Endodermal cell (in vitro differentiated cells): ENCODE data around the gene DNASE1L1. TPM values are rescaled to one million over a fixed set of nuclear protein-coding genes. Genes with fewer than 3 reads are reported as not detected.

Experiments used
- DNase-seq: peaks from one replicate; pipeline ENCODE4 v3.0.0-alpha.2; 2017
- H3K27ac ChIP-seq: 2 replicates; pipeline ENCODE4 v1.5.1; 2013; ENCODE audit warnings: mild to moderate bottlenecking, low read depth, low read length, moderate library complexity
- H3K27me3 ChIP-seq: 2 replicates; pipeline ENCODE4 v1.6.1; 2013; ENCODE audit warnings: mild to moderate bottlenecking, low read length, moderate library complexity; ENCODE audit not compliant: insufficient read depth, control insufficient read depth, poor library complexity, severe bottlenecking
- H3K36me3 ChIP-seq: 2 replicates; pipeline ENCODE4 v1.7.0; 2013; ENCODE audit warnings: mild to moderate bottlenecking, low read length, moderate library complexity; ENCODE audit not compliant: control insufficient read depth, insufficient read depth
- H3K4me1 ChIP-seq: one replicate; pipeline ENCODE4 v1.7.0; 2013; ENCODE audit warnings: low read length; ENCODE audit not compliant: control insufficient read depth, insufficient read depth
- H3K4me3 ChIP-seq: 2 replicates; pipeline ENCODE4 v1.5.1; 2013; ENCODE audit warnings: mild to moderate bottlenecking, low read length, moderate library complexity
- H3K9ac ChIP-seq: 2 replicates; pipeline ENCODE4 v1.6.1; 2013; ENCODE audit warnings: mild to moderate bottlenecking, low read length, moderate library complexity; ENCODE audit not compliant: poor library complexity, severe bottlenecking; ENCODE audit errors: extremely low read depth
- H3K9me3 ChIP-seq: 2 replicates; pipeline ENCODE4 v1.6.1; 2013; ENCODE audit warnings: mild to moderate bottlenecking, low read length, moderate library complexity; ENCODE audit not compliant: control insufficient read depth
- H3K27ac Mint-ChIP-seq: 2 replicates; pipeline ENCODE4 v1.8.0; 2020; ENCODE audit warnings: mixed read lengths
- H3K27me3 Mint-ChIP-seq: 2 replicates; pipeline ENCODE4 v1.8.0; 2021; ENCODE audit warnings: mild to moderate bottlenecking, mixed read lengths; ENCODE audit not compliant: insufficient read depth
- H3K36me3 Mint-ChIP-seq: 2 replicates; pipeline ENCODE4 v1.8.0; 2020; ENCODE audit warnings: low read depth, mixed read lengths
- H3K4me1 Mint-ChIP-seq: 2 replicates; pipeline ENCODE4 v1.8.0; 2020; ENCODE audit warnings: mixed read lengths
- H3K4me3 Mint-ChIP-seq: 2 replicates; pipeline ENCODE4 v1.8.0; 2020; ENCODE audit warnings: mild to moderate bottlenecking, moderate library complexity, mixed read lengths
- H3K9me3 Mint-ChIP-seq: 2 replicates; pipeline ENCODE4 v1.8.0; 2020; ENCODE audit warnings: mild to moderate bottlenecking, mixed read lengths
- WGBS, 2 experiments: methylation state at CpG; one replicate each; pipeline versions ENCODE4 v1.1.5 to v1.1.7; 2013; ENCODE audit warnings: missing lambda C conversion rate in 2 of 2, mixed read lengths in 1 of 2; ENCODE audit not compliant: insufficient coverage in 1 of 2, insufficient read length in 1 of 2; 5-methylcytosine and 5-hydroxymethylcytosine counted together
- total RNA-seq, 2 donors: library from RNA; stranded (reverse); fragmentation: NEBNext Ultra II Directional in 1 of 2; extraction: Animal tissue kit (Norgen Biotek cat#: 25700) in 1 of 2; gene quantifications; 2 replicates in 1 of 2; 3 replicates in 1 of 2; pipeline ENCODE4 v1.2.1, GENCODE V29; 2021
- TF ChIP-seq, protein P1 (sequence below): fragments of 200-600 bp; sonication (generic); conservative IDR thresholded peaks from 2 replicates; pipeline ENCODE4 v1.5.0; 2021; ENCODE audit warnings: antibody characterized with exemption, mild to moderate bottlenecking

The DNASE1L1 gene
- total RNA-seq, 2 donors from 2014 or later = 13.8 to 17.0 TPM

DNA sequence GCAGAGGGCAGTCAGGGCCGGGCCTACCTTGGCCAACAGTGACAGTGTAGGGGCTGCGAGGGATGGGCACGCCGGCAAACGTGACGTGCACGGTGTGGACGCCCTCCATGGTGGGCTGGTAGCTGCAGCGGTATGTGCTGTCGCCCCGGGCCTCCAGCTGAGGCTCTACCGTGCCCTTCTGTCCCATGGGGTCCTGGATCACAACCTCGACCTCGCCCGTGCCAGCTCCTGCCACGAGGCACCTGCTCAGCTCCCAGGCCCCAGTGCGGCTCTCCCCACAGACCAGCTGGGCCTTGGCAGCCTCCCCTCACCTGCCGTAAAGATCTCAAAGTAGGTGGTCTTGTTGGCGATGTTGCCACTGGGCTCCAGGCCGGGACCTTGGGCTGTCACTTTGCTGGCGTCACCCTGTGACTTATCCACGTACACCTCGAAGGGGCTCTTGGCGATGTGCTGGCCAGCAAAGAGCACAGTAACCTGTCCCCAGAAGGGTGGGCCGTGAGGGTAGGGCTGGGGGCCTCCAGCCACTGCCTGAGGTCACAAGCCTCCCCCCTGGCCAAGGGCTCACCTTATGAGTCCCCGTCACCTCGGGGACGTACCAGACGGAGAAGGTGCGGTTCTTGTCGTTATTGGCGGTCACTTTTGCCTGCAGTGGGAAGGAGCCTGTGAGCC lies 42.9 kb downstream of the DNASE1L1 start:
- DNase-seq = no peak
- Histone ChIP-seq H3K27ac (no peak overlapping the region), H3K4me3 (no peak overlapping the region), H3K4me1 (no peaks in the 10 kb centered on the region), H3K9me3 (no peaks in the 10 kb centered on the region), H3K36me3 (peaks cover 75% of the 10 kb centered on the region), H3K9ac (no peak overlapping the region), H3K27me3 (no peaks in the 10 kb centered on the region)
- H3K27me3 Mint-ChIP-seq = no peaks in the 10 kb centered on the region
- H3K27ac Mint-ChIP-seq = no peak overlapping the region
- no peaks in the 10 kb centered on the region for H3K4me1 Mint-ChIP-seq
- peaks cover 44% of the 10 kb centered on the region for H3K36me3 Mint-ChIP-seq
- WGBS, 2 experiments = 96 to 98% methylated on average over 8 to 32 of the region's 32 CpGs
- TF ChIP-seq, protein P1, sequence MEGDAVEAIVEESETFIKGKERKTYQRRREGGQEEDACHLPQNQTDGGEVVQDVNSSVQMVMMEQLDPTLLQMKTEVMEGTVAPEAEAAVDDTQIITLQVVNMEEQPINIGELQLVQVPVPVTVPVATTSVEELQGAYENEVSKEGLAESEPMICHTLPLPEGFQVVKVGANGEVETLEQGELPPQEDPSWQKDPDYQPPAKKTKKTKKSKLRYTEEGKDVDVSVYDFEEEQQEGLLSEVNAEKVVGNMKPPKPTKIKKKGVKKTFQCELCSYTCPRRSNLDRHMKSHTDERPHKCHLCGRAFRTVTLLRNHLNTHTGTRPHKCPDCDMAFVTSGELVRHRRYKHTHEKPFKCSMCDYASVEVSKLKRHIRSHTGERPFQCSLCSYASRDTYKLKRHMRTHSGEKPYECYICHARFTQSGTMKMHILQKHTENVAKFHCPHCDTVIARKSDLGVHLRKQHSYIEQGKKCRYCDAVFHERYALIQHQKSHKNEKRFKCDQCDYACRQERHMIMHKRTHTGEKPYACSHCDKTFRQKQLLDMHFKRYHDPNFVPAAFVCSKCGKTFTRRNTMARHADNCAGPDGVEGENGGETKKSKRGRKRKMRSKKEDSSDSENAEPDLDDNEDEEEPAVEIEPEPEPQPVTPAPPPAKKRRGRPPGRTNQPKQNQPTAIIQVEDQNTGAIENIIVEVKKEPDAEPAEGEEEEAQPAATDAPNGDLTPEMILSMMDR = no peak
- H3K9me3 Mint-ChIP-seq = peaks cover 54% of the 10 kb centered on the region
- H3K4me3 Mint-ChIP-seq = no peak overlapping the region

GRCh38 chrX:154365052-154365600 lies 43.9 kb downstream of the DNASE1L1 start:
- Histone ChIP-seq H3K36me3 (peaks cover 72% of the 10 kb centered on the region), H3K27ac (no peak overlapping the region), H3K9me3 (no peaks in the 10 kb centered on the region), H3K27me3 (no peaks in the 10 kb centered on the region), H3K4me1 (no peaks in the 10 kb centered on the region), H3K9ac (no peak overlapping the region), H3K4me3 (no peak overlapping the region)
- Mint-ChIP-seq H3K9me3 (peaks cover 58% of the 10 kb centered on the region), H3K4me1 (no peaks in the 10 kb centered on the region), H3K27me3 (no peaks in the 10 kb centered on the region), H3K36me3 (peaks cover 49% of the 10 kb centered on the region), H3K4me3 (no peak overlapping the region), H3K27ac (no peak overlapping the region)
- DNase-seq = no peak
- 95 to 96% methylated on average over 4 to 20 of the region's 20 CpGs for WGBS, 2 experiments
- TF ChIP-seq, protein P1 = no peak

DNA sequence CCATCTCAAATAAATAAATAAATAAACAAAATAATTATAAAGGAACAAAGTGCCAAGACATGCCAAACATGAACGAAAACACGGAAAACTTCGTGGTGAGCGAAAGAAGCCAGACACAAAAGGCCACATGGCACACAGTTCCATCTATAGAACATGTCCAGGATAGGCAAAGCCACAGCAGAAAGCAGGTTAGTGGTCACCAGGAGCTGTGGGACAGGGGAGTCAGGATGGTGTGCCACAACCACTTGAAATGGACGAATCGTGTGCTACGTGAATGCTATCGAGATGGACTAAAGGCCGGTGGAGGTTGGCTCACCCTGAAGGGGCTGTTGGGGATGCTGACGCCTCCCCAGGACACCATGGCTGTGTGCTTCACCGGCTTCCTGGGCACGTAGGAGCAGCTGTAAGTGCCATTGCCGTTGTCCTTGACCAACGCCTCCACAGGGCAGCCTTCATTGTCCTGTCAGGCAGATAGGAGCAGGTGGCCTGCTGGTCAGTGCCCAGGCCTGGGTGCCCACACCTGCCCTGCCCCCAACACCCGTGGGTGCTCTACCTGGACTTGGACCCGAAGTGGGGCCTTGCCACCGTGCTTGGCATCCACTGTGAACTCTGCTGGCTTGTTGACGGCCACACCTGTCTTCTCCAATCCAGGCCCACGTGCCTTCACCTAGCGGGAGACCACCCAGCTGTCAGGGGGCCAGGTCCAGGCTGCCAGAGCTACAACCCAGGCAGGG lies 45.2 kb downstream of the DNASE1L1 start:
- 96 to 100% methylated on average over 6 to 20 of the region's 20 CpGs for WGBS, 2 experiments
- Histone ChIP-seq H3K4me1 (no peaks in the 10 kb centered on the region), H3K4me3 (no peak overlapping the region), H3K9ac (no peak overlapping the region), H3K36me3 (peaks cover 70% of the 10 kb centered on the region), H3K27me3 (no peaks in the 10 kb centered on the region), H3K9me3 (no peaks in the 10 kb centered on the region), H3K27ac (no peak overlapping the region)
- DNase-seq = no peak
- Mint-ChIP-seq H3K4me3 (no peak overlapping the region), H3K27ac (no peak overlapping the region), H3K27me3 (no peaks in the 10 kb centered on the region), H3K4me1 (no peaks in the 10 kb centered on the region), H3K36me3 (peaks cover 48% of the 10 kb centered on the region), H3K9me3 (peaks cover 56% of the 10 kb centered on the region)
- TF ChIP-seq, protein P1 = no peak
